GM18517 (cell line): ENCODE results near the gene CLMN.

ENCODE experiments used
- ATAC-seq: cut with Tn5 transposase; IDR thresholded peaks from one replicate; pipeline ENCODE4 v1.9.1; 2021; ENCODE audit warnings: mild to moderate bottlenecking, moderate library complexity; ENCODE audit not compliant: unreplicated experiment

The CLMN gene

DNA sequence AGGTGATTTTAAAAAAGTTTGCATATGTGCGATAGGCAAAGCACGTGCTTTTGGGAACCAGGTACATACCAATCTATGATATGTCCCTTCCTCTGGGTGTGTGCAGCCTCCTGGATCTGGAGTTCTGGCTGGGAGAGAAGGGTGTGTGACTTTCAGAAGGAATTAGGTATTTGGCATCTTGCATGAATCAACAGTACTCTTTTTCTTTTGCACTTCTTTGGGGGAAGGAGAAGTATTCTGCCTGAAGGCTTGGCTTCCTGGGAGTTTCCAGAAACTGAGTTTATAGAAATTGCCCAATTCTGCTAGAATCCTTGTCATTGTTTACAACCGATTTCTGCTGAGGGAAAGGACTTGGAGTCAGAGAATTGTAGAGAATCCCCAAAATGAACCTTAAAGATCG is 2.9 kb upstream of the CLMN start:
- no peak for ATAC-seq

GRCh38 chr14:95321693-95322455 is 2.2 kb upstream of the CLMN start:
- no peak for ATAC-seq

- no peak for ATAC-seq
Measured at GRCh38 chr14:95320955-95321600, 1.4 kb upstream of the CLMN start.

- ATAC-seq, result no peak
Measured at GRCh38 chr14:95320078-95320895, 579 bp upstream of the CLMN start.

DNA sequence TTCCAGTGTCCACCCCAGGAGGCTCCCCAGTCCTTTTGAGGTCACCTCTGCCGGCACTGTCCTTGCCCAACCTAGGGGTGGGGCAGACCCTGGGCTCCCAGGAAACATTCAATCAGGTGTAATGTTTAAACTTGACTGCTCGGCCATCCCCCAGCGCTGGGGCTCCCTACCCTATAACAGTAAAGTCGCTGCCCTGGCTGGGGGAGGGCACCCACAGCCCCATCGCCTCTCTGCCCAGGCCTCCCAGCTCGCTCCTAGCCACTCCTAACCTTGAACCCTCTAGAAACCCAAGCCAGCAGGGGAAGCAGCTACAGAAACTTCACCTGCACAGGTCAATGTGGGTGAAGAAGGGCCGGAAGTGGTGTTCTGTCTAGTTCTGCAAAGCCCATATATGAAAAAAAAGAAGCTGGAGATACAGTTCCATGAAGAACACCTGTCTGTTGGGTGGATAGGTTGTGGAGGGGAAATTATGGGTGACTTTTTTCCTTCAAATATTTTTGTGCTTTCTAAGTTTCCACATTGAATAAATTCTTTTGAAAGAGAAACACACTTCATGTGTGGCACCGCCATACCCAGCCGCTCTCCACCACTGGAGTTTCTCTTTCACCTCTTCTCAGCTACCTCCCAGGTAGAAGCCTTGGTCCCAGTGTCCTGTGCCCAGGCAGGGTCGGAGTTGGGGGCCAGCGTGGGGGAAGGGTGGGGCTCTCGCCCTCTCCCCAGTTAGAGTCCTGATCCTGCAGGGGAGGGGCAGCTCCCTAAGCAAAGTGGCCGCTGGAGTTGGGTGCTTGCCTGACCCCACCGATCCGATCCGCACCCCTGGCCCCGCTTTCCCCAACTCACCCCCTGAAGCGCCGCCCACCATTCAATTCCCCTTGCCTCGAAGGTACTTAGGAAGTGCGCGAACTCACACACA is 1.1 kb downstream of the CLMN start:
- ATAC-seq, result no peak

DNA sequence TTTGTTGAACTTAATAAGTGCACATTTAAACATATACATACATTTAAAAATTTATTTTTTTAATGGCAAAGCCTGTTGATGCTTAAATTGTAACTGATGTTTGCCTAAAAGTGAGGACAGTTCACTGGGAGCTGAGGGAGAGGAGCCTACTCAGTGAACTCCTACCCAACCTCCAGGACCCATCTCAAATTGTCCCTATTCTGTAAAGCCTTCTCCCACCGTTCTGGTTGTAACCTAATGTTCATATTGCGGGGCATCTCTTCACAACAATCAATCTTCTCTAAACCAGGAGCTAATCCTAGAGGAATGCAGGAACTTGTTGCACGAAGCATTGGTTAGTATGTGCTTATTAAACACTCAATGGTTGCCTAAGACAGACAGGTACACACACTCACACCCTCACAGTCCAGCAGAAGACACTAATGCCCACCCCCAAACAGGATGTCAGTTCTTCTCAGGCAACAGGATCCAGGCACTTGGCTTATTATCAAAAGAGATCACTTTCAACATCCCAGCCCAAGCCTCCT is 1.8 kb downstream of the CLMN start:
- no peak for ATAC-seq

- ATAC-seq, result no peak
Measured at GRCh38 chr14:95316821-95317220, 2.9 kb downstream of the CLMN start.

- ATAC-seq, result no peak
Measured at GRCh38 chr14:95315579-95315978, 4.1 kb downstream of the CLMN start.

- no peak for ATAC-seq
Measured at GRCh38 chr14:95315156-95315555, 4.6 kb downstream of the CLMN start.

DNA sequence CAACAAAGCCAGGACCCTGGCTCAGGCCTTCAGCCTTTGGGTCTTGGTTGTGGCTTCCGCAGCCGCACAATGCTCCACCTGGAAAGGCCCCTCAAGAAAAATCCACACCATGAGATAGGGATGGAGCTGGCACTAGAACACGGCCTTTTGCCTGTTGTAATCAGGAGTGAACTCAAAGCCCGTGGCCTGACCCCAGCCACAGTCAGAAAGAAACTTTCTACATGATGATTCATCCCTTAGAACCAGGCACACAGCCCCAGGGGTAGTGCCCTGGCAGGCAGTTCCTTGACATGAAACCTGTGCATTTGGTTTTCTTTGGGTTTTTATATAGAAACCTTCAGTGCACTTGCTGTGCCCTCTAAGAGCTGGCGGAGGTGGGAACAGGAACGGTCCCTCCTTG is 5.1 kb downstream of the CLMN start:
- ATAC-seq, result peak; percentile 82

DNA sequence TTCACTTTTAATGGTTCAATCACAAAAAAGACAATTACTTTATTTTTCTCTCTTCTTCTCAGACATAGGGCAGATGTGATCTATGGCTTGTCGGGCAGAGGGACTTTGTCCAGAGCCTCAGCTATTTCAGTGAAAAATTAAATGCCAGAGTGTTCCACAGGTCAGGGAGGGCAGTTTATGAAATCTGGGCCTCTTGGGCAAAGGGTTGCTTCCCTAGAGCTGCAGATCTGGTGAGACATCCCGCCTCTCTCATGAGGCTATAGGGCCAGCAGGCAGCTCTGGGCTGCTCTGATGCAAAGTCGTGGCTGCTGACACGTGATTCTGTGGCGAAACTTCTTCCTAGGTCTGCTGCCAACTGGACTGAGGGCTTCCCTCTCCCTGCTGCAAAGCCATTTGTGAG is 6.0 kb downstream of the CLMN start:
- ATAC-seq, result no peak

DNA sequence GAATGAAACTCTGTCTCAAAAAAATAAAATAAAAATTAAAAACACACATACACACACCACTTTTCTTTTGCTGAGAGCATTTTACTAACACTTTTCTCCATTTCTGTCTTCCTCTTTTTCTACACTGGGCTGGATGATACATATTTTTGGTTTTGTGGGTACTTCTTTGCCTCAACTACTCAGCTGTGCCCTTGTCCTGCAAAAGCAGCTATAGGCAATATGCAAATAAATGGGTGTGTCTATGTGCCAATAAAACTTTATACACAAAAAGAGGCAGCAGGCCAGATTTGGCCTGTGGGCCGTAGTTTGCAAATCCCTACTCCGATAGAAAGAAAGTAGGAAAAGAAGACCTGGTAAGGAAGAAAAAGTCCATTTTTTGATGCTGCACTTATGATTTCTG is 6.5 kb downstream of the CLMN start:
- ATAC-seq, result no peak

GRCh38 chr14:95312311-95312710 is 7.4 kb downstream of the CLMN start:
- ATAC-seq, result no peak

DNA sequence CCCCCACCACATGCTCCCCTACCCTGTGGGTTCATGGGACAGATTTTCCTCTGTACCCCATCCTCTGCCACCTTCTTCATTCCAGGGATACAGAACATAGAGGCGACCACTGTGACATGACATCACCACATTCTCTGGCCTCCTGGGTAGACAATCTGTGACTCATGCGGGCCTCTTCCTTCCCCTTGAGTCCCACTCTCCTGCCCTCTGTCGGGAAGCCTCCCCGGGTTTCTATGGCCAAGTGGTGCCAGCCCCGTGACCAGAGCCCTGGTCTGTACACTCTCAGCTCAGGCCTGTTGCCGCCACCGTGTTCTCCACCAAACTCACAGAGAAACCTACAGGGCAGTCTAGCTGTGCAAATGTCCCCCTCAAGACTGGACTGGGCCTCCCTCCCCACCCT is 8.0 kb downstream of the CLMN start:
- no peak for ATAC-seq

- no peak for ATAC-seq
Measured at GRCh38 chr14:95310635-95311380, 8.9 kb downstream of the CLMN start.

DNA sequence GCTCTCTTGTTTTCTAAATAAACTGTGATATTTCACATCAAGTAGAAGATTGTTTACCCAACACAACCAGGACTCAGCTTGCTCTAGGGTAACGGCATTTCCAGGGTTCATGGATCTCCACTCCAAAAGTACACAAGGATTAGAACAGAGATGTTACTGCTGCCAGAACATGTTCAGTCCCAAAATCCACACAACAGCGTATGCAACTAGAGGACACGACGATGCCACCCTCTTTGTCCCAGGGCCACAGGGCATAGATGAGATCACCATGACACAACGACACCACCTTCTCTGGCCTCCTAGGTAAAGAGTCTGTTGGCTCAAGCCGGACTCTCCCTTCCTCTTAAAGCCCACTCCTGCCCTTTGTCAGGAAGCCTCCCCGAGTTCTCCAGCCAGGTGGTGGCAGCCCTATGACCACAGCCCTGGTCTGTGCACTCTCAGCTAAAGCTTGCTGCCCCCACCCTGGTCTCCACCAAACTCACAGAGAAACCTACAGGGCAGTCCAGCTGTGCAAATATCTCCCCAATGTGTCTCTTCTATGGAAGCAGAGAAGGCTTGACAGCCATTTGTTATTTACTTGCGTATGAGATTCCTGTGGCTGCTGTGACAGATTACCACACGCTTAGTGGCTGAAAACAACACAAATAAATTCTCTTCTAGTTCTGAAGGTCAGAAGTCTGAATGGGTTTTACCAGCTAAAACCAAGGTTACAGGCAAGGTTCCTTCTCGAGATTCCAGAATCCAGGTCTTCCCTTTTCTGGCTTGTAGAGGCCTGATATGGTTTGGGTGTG is 10.3 kb downstream of the CLMN start:
- no peak for ATAC-seq

- ATAC-seq, result no peak
Measured at GRCh38 chr14:95308073-95308472, 11.6 kb downstream of the CLMN start.

- ATAC-seq, result no peak
Measured at GRCh38 chr14:95307402-95308041, 12.2 kb downstream of the CLMN start.

DNA sequence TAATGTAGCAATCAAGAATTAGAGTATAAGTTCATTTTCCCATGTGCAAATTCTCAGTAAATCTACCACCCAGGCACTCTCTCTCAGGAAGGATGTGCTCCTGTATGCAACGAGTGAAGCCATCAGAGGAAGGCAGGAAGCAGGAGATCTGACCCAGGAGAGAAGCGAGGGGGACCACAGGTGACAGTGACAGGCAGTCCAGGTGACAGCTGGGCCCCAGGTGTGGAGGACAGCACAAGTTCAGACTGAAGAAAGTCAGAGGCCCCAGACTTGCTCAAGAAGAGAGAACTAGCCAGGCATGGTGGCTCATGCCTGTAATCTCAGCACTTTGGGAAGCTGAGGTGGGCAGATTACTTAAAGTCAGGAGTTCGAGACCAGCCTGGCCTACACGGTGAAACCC is 13.8 kb downstream of the CLMN start:
- no peak for ATAC-seq
